Ramos (cell line): ENCODE data around the gene CCDC57.

ENCODE experiments used
- in situ Hi-C: fragments of 300-500 bp; cut with MboI; formaldehyde crosslinking; loops from one replicate; pipeline ENCODE4 v1.14.3; 2022; ENCODE audit warnings: low sequenced_read_pairs; ENCODE audit not compliant: unreplicated experiment

CCDC57 gene

DNA sequence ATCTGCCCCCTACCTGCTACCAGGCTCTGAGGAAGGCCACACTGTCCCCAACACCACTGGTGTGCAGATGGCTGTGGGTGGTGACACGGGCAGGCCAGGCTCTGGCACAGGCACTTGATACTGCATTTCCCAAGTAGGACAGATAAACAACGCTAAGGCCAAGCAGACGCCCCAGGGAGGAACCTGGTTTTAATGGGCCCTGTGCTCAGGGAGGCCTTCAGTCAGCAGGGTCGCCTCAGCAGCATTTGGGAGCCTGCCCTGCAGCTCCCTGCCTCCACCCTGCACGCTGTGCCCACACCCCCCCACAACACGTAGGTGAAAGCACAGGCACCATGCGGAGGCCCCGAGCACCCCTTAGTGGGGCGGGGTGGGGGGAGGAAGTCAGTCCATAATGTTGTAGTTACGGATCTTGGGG, 111.3 kb downstream of the CCDC57 start:
- in situ Hi-C loops: no loop called here

DNA sequence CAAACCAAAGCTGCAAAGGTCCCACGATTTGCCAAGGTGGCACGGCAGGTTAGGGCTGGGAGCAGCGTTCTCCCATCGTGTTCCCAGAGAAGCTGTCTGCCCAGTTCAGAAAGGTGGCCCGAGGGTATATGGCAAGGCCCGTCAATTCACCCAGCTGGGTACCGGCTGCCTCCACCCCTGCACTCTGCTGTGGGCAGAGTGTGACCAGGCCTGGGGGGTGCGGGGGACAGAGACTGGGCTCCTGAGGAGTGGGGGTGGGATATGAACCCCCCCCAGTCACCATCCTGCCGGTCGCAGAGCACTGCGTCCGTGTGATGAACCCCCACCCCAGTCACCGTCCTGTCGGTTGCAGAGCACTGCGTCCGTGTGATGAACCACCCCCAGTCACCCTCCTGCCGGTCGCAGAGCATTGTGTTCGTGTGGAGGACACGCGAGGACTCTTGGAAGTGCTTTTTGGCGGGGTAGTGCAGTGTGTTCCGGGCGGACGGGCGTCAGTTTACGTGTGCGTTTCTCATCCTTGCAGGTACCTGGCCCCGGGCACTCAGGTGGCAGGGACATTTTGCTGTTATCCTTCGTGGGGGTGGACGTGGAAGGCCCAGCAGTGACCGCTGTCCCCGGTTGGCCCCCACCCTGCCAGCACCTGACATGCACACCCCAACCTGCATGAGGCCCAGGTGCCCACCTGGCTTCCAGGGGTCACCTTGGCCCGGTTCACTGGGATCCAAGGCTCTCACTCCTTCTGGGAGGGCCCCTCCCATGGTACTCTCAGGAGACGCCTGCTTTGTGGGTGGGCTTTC, 111.9 kb downstream of the CCDC57 start:
- in situ Hi-C loops: no loop called here

DNA sequence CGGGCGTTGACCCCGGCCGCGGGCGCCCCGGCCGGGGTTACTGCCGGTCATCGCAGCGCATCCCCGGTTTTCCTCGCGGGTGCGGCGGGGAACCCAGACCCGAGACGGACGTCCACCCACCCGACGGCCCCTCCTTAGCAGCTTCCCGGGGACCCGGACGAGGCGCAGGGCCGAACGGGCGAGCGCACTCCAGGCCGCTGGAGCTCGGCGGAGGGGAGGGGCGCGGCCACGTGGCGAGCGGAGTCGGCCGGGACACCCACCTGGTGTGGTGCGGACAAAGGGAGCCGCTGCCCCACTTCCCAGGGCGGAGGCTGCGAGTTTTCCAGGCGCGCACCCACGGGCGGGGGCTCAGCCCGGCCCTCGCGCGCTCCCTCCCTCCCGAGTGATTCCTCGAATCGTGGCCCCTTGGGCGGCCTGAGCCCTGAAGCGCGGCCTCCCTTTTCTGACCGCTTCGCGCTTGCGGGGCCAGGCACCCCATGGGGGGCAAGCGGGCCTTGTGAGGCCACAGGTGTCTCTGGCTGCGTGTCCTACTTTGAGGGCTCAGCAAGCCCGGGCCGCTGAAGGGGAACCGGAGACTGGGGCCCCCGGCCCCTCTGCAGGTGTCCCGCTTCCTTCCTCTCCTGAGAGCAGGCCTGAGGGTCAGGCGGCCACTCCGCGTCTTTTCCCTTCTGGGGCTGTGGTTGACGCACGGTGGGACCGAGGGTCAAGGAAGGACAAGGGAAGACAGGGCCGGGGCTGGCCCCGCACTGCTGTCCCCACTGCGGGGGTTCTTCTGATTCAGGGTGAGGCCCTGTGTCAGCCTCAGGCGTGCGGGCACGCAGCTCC, 113.5 kb downstream of the CCDC57 start:
- in situ Hi-C loops: no loop called here

DNA sequence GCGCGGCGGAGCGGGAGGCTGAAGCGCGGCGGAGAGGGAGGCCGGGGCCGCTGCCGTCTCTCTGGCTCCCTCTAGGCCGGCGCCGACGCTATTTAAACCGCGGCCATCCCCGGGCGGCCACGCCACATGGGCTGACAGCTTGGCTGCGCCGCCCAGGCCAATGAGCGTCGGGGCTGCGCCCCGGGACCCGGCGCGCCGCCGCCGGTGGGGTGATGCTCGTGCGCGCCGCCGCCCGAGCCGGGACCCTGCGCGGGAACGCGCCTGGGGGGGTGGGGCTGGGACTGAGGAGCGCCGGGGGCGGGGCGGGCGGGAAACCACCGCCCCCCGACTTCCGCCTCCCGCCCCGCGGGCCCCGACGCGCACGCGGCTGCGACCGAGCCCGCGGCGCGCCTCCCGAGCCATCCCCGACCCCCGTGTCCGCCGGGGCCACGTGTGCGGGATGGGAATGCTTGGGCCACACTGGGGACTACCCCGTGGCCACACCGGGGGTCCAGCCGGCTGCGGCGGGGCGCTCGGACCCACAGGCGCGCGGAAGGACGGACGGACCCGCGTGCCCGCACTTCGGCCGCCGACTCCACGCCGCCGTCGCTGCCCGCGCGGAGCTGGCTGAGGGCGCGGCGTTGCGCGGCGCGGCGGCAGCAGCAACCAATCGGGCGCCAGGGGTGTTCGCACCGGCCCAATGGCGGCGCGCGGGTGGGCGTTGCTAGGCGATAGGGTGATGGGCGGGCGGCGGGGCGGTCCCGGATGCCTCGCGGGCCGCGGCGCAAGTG, 114.3 kb downstream of the CCDC57 start, which contains the start of gene FASN:
Gene FASN (minus strand): TSS at position 68 of the 770 bp plus-strand sequence. CDS start 1,791 bp downstream, outside the sequence.
- in situ Hi-C loops: no loop called here

DNA sequence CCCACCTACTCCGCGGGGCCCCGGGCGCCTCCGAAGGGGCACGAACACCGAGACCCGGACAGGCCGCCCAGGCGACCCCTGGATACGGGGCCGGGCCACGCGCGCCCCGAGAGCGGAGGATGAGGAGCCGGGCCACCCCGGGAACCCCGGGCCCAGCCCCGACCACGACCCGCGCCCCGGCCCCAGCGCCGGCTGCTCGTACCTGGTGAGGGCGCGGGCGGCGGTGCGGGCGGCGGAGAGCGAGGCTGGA, 114.8 kb downstream of the CCDC57 start:
- in situ Hi-C loops: no loop called here

DNA sequence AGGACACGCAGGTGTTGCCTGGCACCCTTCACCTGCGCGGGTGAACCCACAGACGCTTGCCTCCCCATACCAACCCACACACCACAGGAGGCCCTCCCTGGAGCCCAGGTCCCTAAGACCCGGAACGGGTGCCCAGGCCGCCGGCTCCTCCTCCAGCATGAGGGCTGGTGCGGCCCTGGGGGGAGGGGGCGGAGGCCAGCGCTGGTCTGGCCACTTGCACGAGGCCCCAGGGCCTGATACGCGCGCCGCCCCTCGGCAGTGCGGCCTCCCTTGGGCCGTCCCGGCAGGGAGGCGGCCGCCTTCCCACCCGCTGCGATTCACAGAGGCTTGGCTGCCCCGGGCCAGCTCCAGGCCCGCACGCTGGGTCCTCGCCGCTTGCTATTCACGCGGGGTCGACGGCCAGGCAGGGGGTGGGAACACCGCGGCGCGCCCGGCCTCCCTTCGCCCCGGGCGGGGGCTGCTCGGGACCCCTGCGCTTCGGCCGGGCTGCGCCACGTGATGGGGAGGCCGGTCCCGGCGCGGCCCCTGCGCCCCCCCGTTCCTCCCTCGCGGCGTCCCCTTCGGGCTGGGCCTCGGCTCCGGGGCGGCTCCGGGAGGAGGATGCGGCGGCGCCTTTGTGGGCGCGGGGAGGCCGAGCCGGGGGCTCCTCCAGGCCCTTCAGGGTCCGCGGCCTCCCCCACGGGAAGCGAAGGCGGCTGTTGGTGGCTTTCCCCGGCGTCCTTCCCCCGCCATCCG, 115.3 kb downstream of the CCDC57 start:
- in situ Hi-C loops: no loop called here

DNA sequence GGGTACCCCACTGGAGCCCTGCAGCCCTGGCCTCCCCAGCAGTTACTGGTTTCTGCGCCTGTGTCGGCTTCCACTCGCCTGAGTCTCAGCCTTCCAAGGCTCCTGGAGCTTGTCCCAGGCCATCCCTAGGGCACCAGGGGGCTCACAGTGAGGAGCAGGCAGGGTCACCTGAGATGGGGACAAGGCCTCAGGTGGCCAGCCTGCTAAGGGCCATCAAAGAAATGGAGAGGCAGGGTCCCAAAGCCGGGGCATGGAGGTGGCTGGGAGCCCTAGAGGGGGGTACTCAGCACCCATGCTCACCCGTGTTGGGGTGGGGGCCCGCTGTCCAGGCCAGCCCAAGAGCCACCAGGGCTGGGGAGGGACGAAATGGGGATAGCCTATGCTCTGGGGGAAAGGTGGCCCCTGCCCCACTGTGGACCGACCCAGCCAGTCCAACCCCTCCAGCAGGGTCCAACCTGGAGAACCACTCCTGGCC, 115.9 kb downstream of the CCDC57 start:
- in situ Hi-C loops: no loop called here

DNA sequence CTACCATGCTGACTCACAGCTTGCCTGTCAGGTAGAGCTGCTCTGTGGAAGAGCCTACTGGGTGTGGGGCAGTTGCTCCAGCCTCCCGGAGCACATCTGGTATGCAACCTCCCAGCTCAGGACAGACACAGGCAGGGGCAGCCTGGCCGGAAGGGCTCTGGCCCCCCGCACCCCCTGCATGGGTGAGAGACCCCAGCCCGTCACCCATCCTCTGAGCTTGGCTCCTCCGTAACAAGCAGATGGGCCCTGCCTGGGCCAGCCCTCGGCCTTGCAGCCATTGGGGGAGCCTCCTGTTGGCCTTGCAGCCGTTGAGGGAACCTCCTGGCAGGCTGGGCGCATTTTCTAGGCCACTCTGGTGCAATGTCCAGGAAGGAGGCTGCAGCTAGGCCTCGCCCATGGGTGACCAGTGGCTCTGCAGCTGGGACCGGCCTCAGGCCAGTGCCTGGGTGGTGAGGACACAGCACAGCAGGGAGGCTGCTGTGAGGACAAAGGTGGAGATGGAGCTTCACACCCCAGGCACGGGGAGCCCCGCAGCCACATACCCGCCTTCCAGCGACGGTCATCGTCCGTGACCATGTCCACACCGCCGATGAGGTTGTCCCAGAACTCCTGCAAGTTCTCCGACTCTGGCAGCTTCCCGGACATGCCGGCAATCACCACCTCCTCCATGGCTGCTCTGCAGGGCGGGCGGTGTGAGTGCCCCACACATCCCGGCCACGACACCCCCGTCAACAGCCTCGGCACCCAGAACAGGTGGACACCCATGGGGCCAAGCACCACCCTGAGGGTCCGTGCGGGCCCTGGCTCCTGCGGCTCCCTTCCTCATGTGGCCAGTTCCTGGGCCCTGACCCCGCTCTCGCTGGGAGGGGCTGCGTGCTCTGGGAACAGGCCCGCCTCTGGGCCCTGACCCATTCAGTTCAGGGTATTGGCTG, 116.6 kb downstream of the CCDC57 start:
- in situ Hi-C loops: no loop called here

DNA sequence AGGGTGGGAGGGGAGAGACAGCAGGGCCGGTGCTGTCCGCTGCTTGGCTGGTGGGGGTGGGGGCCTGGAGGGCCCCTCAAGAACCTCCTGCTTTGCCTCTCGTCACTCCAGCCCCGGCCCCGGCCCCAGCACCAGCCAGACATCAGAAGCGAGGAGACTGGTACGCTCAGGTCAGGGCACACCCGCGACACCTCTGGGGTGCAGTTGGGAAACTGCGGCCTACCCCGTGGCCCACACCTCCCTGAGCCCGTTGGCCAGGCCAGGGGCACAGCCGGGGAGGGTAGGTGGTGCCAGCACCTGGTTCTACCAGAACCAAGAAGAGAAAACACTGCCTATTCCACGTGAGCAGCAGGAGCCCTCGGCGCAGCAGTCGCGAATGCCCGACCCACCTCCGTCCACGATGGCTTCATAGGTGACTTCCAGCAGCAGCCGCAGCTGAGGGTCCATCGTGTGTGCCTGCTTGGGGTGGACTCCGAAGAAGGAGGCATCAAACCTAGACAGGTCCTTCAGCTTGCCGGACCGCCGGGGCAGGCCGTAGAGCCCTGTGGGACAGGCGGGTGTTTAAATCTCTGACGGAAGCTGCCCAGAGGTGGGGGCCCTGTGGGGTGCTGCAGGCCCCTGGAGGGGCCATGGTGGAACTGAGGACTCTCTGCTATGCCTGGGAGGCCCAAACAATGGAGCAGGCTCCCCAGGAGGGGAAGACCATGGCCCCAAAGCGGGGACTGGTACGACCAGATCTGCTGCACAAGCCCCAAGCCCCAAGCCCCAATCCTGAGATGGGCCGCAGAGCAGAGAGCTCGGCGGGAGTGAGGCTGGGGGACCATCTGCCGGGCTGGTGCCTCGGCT, 117.5 kb downstream of the CCDC57 start:
- in situ Hi-C loops: no loop called here

DNA sequence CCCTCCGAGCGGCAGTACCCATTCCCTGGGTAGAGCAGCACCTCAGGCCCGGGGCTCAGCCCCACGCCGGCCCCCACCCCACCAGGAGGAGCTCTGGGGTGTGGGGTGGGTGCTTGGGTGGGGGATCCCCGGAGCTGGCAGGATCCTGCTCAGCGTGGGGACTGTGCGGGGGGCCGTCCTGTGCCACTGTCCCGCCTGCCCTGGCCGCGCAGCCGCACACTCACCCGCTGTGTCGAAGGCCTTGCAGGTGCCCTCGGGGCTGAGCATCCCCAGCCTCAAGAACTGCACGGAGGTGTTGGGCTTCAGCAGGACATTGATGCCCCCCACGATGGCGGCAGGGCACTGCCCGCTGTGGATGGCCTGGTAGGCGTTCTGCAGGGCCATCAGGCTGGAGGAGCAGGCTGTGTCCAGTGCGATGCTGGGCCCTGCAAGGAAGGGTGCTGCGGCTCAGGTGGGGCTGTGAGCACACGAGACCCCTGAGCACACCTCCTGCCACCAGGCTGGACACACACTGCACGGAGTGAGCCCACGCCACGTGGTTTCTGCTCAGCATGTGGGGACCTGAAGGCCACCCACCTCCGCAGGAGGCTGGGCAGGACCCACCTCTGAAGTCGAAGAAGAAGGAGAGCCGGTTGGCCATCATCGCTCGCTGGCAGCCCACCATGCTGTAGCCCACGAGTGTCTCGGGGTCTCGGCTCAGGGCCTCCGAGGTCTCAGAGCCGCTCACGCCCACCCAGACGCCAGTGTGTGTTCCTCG, 119.5 kb downstream of the CCDC57 start:
- in situ Hi-C loops: no loop called here

DNA sequence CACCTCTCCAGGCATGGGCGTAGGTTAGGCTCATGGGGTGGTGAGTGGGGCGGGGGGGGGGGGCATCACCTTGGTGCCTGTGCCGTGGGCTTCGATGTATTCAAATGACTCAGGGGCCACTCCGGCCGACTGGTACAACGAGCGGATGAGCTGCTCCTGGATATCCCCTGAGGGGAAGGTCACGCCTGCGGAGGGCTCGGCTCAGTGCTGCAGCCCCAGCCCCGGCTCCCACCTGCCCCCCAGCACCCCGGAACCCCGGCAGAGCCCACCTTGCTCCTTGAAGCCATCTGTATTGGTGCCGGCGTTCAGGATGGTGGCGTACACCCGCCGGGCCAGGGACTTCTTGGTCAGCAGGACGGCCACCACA, 120.0 kb downstream of the CCDC57 start:
- in situ Hi-C loops: no loop called here

DNA sequence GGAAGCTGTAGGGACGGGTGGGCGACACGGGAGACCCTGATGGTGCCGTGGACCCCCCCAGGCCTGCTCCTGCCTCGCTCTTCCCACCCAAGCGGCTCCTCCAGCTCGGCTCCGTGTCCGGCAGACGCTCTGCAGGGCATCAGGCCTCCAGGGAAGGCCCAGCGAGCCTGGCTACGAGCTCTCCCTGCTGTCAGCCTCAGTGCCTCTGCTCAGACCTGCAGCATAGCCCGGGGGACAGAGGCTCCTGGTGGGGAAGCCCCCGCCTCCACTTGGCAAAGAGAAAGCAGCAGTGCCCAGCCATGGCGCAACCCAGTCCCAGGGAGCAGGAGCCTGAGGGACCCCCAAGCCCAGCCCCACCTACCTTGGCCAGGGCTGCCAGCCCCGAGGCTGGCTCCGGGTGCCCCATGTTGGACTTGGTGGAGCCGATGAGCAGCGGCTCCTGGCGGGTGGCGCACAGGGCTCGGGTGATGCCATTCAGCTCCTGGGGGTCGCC, 120.5 kb downstream of the CCDC57 start:
- in situ Hi-C loops: no loop called here

DNA sequence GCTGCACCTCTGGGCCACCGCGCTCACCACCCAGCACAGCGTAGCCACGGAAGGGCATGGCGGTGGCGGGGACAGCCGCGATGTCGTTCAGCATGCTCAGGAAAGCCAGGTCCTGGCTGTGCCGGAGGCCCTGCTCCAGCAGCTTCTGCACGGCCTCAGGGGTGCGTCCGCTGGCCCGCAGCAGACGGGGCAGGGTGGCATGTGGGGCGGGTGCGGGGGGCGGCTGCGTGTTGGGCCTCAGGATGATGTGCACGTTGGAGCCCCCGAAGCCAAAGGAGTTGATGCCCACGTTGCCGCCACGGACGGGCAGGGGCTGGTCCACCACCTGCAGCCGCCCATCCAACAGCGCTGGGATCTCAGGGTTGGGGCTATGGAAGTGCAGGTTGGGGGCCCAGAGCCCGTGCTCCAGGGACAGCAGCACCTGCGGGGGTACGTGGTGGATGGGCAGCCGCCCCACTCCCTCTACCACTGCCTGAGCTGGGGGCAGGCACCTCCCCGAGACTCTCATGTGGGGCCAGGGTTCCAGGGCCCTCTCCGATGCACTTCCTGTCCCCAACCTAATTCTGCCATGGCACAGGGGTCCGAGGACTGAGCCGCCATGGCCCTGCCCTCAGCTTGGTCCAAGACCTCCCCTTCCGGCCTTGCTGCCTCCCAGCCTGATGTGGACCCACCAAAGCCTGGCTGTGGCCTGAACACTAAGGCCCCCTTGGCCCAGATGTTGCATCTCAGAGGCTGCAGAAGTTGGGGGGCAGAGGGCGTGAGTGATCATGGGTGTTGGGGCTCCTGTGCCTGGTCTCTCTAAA, 121.2 kb downstream of the CCDC57 start:
- in situ Hi-C loops: no loop called here

DNA sequence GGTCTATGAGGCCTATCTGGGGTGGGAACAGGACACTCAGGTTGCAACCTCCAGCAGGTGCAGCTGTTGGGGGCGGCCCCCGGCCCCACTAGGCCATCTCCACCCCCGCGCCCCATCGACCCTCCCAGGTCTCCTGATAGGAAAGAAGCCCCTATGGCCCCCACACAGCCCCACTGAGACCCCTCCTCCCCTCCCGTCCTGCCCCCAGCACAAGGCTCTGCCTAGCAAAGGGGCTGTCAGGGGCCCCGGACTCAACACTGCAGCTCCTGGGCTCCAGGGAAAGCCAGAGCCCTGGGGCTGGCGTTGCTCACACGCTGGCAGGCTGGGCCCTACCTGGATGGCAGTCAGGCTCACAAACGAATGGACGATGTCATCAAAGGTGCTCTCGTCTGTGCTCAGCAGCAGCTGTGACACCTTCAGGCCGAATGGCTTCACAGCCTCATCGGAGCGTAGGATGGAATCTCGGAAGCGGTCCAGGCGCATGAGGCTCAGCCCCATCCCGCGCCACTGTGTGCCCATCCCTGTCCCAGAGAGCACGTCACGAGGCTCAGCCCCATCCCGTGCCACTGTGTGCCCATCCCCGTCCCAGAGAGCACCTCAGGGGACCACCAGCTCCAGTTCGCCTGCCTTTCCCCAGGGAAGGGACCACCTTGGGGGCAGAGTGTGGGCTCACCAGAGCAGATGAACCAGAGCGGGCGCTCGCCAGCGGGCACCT, 121.9 kb downstream of the CCDC57 start:
- in situ Hi-C loops: no loop called here

DNA sequence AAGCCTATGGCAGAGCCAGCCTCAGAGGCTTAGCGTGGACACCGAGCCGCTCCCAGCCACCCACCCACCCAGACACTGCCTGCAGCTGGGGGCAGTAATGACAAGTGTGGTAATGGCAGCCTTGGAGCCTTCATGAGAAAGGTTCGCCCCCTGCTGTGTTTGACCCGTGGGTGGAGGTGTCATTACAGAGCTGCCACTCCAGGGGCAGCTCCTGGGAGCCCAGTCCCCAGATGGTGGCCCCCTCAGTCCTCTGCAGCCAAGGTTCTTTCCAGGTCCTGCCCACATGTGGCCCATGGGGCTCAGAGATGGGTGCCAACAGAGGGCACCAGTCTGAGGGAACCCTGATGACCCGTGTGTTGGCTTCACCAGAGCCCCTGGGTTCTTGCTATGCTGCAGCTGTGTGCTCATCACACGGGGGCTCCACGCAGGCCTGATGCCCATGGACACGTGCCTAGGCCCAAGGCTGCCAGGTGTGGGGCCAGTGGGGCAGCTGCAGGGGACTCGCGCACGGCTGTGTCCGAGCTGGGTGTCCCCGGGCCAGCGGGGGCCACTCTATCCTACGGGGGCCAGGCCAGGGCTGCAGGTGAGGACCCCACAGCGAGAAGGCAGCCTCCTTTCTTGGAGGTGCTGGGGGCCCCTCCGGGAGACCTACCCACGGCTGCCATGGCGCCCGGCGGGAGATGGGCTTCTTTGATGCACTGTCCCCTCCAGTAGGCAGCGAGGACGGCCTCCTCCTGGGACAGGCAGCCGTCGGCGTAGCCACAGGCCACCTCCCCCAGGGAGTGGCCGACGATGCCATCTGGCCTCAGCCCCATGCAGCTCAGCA, 122.7 kb downstream of the CCDC57 start:
- in situ Hi-C loops: no loop called here
